Measurements from ENCODE around the gene STK10. TPM values are rescaled to one million over a fixed set of nuclear protein-coding genes. Genes with fewer than 3 reads are reported as not detected.

STK10 gene
- total RNA-seq, 4 donors from 2014 or later: 14.1 to 30.4 (median 19.4) TPM

- H3K4me3 ChIP-seq: no peak overlapping the region
- WGBS, 2 donors (ENCODE audit: low coverage in 1 of 2): 100% methylated on average over 3 of the region's 3 CpGs; no CpG with 5 or more reads in 1 of the 2 donors
- H3K36me3 ChIP-seq: peaks cover 0 to 27% of the 10 kb centered on the region in 2 donors
- TF ChIP-seq POLR2A (IDR thresholded peaks at IDR 0.05) (no peak), EP300 (IDR thresholded peaks at IDR 0.05) (no peak), POLR2AphosphoS5 (IDR thresholded peaks at IDR 0.05) (no peak)
- TF ChIP-seq, protein P1, sequence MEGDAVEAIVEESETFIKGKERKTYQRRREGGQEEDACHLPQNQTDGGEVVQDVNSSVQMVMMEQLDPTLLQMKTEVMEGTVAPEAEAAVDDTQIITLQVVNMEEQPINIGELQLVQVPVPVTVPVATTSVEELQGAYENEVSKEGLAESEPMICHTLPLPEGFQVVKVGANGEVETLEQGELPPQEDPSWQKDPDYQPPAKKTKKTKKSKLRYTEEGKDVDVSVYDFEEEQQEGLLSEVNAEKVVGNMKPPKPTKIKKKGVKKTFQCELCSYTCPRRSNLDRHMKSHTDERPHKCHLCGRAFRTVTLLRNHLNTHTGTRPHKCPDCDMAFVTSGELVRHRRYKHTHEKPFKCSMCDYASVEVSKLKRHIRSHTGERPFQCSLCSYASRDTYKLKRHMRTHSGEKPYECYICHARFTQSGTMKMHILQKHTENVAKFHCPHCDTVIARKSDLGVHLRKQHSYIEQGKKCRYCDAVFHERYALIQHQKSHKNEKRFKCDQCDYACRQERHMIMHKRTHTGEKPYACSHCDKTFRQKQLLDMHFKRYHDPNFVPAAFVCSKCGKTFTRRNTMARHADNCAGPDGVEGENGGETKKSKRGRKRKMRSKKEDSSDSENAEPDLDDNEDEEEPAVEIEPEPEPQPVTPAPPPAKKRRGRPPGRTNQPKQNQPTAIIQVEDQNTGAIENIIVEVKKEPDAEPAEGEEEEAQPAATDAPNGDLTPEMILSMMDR (IDR thresholded peaks at IDR 0.05): no peak
- peaks cover 0 to 22% (median 0%) of the 10 kb centered on the region in 3 donors for H3K4me1 ChIP-seq
- no peak for ATAC-seq
- no peak overlapping the region for H3K27ac ChIP-seq
- no peaks in the 10 kb centered on the region for H3K27me3 ChIP-seq
- H3K9me3 ChIP-seq: no peaks in the 10 kb centered on the region
These were observed 113.1 kb downstream of the STK10 start for GRCh38 chr5:172074896-172075295.

GRCh38 chr5:172071309-172071875 lies 116.6 kb downstream of the STK10 start:
- 90 to 93% methylated on average over 2 to 3 of the region's 3 CpGs for WGBS, 2 donors (ENCODE audit: low coverage in 1 of 2)
- TF ChIP-seq EP300 (IDR thresholded peaks at IDR 0.05): no peak
- no peak for TF ChIP-seq POLR2AphosphoS5 (IDR thresholded peaks at IDR 0.05)
- no peak for TF ChIP-seq POLR2A (IDR thresholded peaks at IDR 0.05)
- TF ChIP-seq, protein P1 (IDR thresholded peaks at IDR 0.05): no peak
- Histone ChIP-seq H3K4me3 (no peak overlapping the region), H3K27me3 (no peaks in the 10 kb centered on the region), H3K36me3 (peaks cover 0 to 18% of the 10 kb centered on the region in 2 donors), H3K9me3 (no peaks in the 10 kb centered on the region), H3K4me1 (peaks cover 0 to 4% (median 0%) of the 10 kb centered on the region in 3 donors), H3K27ac (no peak overlapping the region)
- ATAC-seq: no peak

DNA sequence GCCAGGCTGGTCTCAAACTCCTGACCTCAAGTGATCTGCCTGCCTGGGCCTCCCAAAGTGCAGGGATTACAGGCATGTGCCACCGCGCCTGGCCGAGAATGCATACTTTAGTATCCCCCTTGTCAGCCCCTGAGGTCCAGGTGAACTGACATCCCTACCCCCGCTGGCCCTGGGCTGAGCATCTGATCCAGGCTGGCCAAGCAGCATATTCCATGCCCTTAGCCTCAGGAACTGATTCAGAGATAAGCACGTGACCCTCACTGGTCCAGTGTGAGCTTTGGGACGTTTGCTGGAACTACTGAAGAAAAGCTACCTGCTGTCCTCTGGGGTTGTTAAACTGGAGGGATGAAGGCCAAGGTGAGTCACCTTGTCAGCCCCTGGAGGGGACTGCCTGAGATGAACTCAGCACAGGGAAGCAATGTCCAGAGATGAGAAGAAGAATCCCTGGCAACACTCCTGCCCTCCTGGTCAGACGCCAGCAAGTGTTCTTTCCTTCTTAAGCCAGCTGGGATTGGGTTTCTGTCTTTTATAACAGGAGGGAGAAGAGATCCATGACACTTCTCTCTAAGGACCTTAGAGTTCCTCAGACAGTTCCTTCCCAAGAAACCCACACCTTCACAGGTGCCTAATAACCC lies 122.5 kb downstream of the STK10 start:
- 43 to 59% methylated on average over 1 to 4 of the region's 7 CpGs for WGBS, 2 donors (ENCODE audit: low coverage in 1 of 2)
- ATAC-seq: no peak

DNA sequence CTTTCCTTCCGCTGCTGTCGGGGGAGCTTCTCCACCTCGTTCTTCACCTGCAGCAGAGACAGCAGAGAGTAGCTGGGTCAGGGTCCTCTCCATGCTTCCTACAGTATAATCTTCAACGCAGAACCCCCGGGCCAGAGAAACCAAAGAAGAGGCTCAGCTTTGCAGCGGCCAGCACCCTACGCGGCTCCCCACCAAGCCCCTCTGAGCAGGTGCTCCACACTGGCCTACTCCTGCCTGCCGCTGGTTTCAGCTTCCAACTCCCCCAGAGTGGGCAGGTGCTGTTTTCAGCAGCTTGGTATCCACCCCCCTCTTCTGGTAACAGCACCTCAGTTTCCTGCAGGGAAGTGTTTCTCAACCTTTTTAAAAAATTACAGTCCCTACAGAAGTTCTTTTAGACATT lies 123.3 kb downstream of the STK10 start:
- Histone ChIP-seq H3K4me3 (no peak overlapping the region), H3K36me3 (peaks cover 0 to 50% of the 10 kb centered on the region in 2 donors), H3K9me3 (no peaks in the 10 kb centered on the region), H3K27me3 (no peaks in the 10 kb centered on the region), H3K4me1 (peaks cover 0 to 15% (median 0%) of the 10 kb centered on the region in 3 donors), H3K27ac (no peak overlapping the region)
- WGBS, 2 donors (ENCODE audit: low coverage in 1 of 2): 88 to 97% methylated on average over 4 to 8 of the region's 9 CpGs
- ATAC-seq: no peak
- no peak for TF ChIP-seq POLR2AphosphoS5 (IDR thresholded peaks at IDR 0.05)
- no peak for TF ChIP-seq EP300 (IDR thresholded peaks at IDR 0.05)
- TF ChIP-seq, protein P1 (IDR thresholded peaks at IDR 0.05): no peak
- TF ChIP-seq POLR2A (IDR thresholded peaks at IDR 0.05): no peak

More for the DNA sequence above, 122.5 kb downstream of the STK10 start:
- Histone ChIP-seq H3K4me3 (no peak overlapping the region), H3K27ac (peak overlapping the region in 1 of 4 donors; percentile 51), H3K36me3 (peaks cover 0 to 42% of the 10 kb centered on the region in 2 donors), H3K9me3 (no peaks in the 10 kb centered on the region), H3K27me3 (no peaks in the 10 kb centered on the region), H3K4me1 (peaks cover 0 to 15% (median 0%) of the 10 kb centered on the region in 3 donors)
- TF ChIP-seq EP300 (IDR thresholded peaks at IDR 0.05) (no peak), POLR2A (IDR thresholded peaks at IDR 0.05) (no peak)
- TF ChIP-seq, protein P1 (IDR thresholded peaks at IDR 0.05): no peak

GRCh38 chr5:172064358-172064757 lies 123.7 kb downstream of the STK10 start:
- ATAC-seq: no peak
- Histone ChIP-seq H3K27me3 (no peaks in the 10 kb centered on the region), H3K9me3 (no peaks in the 10 kb centered on the region), H3K4me1 (peaks cover 0 to 15% (median 0%) of the 10 kb centered on the region in 3 donors), H3K36me3 (peaks cover 0 to 54% of the 10 kb centered on the region in 2 donors), H3K27ac (no peak overlapping the region), H3K4me3 (no peak overlapping the region)
- 72 to 91% methylated on average over 2 to 5 of the region's 5 CpGs for WGBS, 2 donors (ENCODE audit: low coverage in 1 of 2)
- no peak for TF ChIP-seq EP300 (IDR thresholded peaks at IDR 0.05)
- no peak for TF ChIP-seq POLR2A (IDR thresholded peaks at IDR 0.05)
- no peak for TF ChIP-seq POLR2AphosphoS5 (IDR thresholded peaks at IDR 0.05)
- TF ChIP-seq, protein P1 (IDR thresholded peaks at IDR 0.05): no peak
